Suppressor macrophage treated with lipopolysaccharide for 1 hour (primary cell): ENCODE data around the gene KCNJ12.
"Not testable (repeated sequence)": the region's sequence is repeated elsewhere in the genome, so short reads cannot be mapped to it uniquely, and the experiment has no call there.

Experiments
- DNase-seq, 3 donors: peaks; one replicate each; pipeline ENCODE4 v3.0.0-alpha.2; 2020 to 2022

Gene KCNJ12

DNA sequence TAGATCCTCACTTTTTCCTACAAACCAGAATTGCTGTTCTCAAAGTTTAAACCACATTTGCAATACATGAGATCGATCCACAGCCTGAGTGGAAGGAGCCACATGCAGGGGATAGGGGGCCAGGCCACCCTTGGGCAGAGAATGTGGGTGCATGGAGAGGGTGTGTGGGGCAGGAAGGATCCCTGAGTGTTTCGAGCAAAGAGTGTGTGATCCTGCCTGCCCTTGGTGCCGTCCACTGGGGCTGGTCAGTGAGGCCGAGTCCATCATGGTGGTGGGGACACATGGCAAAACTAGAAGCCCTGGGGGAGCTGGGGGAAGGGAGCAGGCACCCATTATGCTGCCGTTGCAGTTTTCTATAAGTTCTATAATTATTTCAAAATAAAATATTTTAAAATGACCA is 77.8 kb downstream of the KCNJ12 start:
- DNase-seq = not testable (repeated sequence)

DNA sequence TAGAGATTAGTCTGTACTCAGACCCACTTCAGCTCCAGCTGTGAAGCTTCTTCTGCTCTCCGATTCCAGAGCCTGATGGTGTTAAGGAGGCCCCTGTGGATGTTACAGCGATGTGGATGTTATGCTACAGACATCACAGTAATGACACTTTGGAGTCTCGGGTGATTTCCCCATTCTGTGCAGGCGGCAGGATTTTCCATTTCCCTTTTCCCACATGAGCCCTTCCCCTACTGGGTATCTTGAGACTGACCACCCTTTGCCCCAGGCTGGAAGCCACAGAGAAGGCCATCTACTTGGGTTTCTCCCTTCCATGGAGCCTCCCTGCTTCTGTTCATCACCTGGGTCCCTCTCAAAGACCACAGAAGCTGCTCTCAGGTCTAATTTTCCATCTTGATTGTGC is 78.3 kb downstream of the KCNJ12 start:
- peak; percentile 67 to 80 (median 78) for DNase-seq

DNA sequence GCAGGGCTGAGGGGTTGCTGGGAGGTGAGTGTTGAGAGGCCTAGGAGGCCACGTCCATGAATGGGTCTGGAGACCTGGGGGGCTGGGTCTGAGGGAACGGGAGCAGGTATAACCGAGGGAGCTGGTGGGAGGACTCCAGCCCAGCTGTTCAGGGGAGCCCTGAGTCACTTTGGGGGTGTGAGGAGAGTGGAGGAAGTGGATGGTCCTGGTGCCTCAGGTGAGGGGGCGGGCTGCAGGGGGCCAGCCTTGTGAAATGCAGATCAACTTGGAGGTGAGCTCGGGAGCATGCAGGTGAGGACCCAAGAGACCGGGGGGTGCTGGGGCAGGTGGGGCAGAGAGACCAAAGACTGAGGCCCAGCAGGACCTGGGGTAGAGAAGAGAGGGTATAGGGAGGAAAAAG is 79.6 kb downstream of the KCNJ12 start:
- no peak for DNase-seq

DNA sequence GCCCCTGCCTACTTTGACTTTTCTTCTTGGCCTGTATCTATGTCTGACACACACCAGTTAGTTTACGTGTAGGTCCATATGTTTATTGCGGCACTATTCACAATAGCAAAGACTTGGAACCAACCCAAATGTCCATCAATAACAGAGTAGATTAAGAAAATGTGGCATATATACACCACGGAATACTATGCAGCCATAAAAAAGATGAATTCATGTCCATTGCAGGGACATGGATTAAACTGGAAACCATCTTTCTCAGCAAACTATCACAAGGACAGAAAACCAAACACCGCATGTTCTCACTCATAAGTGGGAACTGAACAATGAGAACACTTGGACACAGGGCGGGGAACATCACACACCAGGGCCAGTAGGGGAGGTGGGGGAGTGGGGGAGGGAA is 80.3 kb downstream of the KCNJ12 start:
- DNase-seq = not testable (repeated sequence)

DNA sequence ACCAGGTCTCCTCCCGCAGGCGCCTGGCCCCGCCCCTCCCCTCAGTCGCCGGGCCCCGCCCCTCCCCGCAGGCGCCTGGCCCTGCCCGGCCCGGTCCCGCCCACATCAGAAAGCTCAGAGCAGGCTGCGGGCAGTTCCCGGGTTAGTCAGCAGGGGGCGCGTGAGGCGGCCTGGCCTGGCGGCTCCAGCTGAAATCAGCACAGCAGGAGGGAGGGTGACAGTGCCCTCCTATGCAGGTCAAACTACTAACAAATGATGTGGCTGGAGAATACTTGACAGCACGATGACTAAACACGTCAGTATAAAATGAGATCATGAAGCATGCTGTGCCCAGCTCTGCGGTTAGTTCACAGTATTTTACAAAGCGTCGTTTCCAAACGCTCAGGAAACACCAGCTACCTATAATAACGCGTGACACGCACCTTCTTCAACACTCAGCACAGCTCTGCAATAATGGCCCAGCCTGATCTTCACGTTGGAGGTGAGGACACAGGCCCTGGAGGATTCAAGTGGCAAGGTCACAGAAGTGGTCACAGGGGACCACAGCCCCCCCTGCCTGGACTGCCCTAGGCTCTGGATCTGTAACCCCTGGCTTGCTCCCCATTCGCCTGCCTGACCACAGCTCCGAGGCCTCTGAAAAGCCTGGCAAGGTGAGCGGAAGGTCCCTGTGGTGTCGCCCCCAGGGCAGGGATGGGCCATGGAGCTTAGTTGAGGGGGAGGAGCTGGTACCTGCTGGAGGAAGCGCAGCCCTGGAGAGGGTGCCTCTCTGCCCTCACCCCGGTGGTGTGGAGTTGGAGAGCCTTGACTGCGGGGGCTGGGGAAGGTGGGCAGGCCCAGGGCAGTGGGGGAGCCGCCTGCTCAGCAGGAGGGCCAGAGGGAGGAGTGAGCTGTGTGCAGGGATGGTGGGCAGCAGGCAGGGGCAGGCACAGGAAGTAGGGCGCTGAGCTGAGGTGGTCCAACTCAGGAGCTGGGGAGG is 81.2 kb downstream of the KCNJ12 start:
- DNase-seq = peak; percentile 89 to 95 (median 93)

DNA sequence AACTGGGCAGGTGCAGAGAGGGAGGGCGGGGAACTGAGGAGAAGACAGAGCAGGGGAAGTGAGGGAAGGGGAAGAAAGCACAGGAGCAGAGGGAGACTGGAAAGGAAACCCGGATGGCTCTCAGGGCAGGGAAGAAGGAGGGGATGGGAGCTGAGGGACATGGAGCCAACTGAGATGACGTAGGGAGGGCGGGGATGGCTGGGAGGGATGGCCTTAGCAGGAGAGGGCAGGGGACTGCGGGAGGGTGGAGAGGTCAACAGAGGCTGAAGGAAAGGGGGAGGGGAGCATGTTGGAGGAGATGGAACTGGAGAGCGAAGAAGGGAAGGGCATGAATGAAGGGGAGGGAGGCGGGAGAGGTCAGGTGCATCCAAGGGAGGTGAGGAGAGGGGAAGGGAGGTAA is 81.9 kb downstream of the KCNJ12 start:
- no peak for DNase-seq

DNA sequence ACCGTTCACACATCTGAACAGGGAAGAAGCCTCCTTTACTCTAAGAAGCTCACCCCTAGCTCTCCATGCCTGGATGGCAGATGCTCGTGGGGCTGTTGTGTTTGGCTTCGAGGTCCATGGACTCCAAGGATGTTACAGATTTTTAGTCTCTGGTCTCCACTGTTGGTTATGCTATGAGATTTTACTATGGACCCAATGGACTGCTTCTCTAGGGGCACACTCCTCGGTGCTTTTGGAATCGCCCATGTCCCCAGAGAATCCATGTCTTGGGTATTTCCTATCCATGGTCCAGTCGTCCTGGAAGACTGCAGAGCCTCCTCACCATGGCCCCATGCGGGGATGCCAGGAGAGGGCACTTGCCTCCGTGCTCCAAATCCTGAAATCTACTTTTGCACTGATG is 83.4 kb downstream of the KCNJ12 start:
- no peak for DNase-seq

DNA sequence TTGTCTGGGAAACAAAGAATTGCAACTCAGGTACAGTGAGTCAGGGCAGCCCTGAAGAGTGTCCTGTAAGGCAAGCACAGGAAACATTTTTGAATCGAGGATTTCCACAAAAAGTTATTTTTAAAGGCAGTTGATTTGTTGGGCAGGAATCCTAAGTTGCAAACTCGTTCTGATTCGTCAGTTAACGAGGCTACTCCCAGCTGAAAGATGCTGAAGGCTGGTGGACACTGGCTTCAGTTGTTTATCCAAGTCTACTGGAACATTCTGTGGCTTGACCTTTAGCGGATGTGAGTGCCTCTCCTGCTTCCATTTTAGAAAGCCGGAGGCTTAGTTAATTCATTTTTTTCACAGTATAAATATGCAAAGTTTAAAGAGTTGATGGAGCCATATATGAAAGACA is 84.2 kb downstream of the KCNJ12 start:
- DNase-seq = no peak

DNA sequence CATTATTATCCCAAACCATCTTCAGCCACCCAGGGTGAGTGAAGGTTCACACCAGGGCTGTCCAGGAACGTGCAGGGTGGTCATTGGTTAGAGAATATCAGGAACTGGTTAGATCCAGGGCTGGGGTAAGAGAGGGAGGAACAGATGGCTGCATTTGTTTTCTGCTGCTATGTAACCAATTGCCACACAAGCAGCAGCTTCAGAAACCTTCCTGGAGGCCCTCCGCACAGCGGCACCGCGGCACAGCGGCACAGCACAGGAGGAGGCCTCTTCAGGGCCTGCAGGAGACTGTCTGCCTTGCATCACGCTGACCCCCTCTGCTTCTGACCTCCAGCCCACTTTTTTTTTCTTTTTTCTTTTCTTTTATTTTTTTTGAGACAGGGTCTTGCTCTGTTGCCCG is 86.1 kb downstream of the KCNJ12 start:
- no peak for DNase-seq

DNA sequence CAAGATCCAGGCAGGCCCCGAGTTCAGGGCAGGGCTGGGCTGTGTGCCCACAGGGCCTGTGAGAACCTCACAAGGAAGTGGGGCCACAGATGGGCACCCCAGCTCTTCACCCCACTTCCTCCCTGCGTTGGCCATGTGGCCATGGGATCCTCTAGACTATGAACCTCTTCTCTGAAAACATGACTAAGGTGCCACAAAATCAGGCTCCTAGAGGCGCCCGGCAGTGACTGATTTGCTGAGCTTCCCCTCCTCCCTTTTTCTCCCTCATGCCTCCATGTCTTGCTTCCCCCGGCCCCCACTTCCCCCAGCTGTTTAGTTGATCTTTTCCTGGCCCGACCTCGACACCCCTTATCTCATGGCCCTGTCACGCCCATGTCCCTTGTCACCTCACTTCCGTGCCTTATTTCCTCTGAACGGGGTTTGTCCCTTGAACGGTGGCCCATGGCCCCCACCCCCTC is 87.1 kb downstream of the KCNJ12 start:
- DNase-seq = peak in 1 of 3 donors; percentile 7

DNA sequence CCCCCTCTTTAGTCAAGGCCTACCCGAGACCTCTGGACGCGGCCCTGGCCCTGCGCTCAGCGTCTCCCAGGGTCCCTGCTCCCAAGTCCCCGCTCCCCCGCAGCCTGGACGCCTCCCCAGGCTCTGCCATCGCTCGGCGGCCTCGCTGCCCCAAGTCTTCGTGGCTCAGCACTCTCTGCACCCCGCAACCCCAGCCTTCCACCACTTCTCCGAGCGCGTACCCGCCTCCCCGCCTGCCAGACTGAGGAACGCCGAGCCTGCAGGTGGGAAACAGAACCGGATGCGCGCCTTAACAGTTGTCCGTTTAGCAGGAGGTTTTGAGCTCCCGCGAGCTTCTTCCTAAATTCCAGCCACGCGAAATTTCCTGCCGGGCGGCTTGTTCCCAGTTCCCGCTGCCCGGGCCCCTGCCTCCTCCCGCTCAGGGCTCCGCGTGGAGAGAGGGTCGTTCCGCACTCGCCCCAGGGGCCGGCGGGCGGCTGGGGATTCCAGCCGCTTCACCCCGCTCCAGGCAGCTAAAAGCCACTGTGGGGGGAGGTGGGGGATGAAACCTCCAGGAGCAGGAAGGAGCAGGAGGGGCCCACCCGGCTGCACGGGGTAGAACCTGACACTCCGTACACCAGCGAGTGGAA is 87.7 kb downstream of the KCNJ12 start:
- DNase-seq = no peak

DNA sequence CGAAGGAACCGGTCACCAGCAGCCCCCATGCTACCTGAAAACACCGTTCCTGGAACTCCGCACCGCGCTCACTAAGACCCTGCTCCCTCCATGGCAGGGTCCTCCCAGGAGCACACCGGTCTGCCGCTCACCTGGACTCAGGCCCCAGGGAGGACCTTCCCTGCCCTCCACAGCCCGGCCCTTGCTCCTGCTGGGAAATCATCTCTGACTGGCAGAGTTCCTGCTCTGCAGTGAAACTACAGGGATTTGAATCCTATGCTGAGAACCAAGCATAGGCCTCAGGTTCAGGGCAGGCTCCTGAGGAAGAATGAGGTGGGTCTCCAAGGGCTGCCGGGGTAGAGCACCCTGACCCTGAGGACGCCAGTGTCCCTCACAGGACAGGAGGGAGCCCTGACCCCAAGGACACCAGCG is 88.5 kb downstream of the KCNJ12 start:
- no peak for DNase-seq

DNA sequence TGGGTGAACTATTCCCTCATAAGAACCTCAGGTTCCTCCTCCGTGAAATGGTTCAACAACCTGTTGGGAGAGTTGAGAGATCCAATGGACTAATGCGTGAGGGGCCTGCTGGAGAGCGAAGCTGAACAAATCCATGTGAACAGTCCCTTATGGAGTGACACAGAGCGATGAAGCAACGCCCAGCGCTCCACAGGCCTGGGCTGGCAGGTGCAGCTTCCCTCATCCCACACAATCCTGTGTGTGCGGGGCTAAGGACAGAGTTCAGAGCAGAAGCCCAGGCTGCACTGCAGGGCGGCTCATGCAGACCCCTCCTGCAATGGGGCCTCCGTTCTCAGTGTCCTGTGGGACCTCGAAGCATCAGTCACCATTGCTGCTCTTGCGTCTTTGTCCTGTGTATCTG is 90.4 kb downstream of the KCNJ12 start:
- no peak for DNase-seq

DNA sequence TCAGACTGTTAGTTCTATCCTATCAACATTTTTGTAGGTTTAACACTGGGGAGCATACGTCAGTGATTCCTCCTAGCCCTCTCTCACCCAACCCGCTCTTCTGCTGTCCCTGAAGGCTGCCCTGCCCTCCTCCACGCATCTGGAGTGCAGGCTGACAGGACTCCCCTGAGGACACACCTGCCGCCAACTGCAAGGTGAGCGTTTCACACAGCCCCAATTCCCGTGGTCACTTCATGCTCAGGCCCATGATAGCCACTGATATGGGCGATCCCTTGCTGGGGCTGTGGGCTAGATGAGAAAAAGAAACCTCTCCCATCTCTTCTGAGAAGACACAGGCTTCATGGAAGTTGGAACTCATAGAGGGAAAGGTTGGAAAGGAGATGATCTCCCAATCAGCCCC is 91.0 kb downstream of the KCNJ12 start:
- DNase-seq = no peak

DNA sequence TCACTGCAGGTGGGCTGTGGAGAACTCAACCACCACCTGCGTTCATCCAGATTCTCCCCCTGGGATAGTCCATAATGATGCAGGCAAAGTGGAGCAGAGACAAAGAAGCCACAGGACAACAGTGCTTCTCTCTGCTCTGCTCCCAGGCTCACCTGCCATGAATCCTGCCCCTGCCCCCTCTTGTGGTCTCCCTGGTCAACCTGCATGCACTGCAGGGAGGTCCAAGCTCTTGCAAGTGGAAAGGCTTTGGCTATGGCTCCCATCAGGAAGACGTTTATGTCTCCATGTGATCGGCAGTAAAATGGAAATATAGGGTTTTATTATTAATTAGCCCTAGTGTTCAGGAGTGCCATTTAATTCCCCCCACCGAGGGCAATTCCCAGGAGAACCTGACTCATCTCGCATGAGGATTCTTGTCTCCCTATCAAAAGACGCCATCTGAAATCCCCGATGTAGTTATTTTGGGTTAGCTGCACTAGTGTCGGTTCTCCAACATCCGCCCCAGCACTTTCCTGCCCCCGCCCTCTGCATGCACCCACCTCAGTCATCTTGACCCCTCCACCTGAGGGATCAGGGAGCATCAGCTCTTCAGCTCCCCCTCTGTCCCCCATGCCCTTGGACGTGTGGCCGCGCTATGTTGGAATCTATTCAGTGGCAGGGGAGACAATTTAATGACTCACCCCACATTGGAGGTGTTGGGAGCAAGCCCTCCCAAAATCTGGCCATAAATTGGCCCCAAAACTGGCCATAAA is 91.8 kb downstream of the KCNJ12 start:
- DNase-seq = no peak
